Subcutaneous adipose tissue (tissue), 4 donors: ENCODE results near the gene RNF151. TPM values are rescaled to one million over a fixed set of nuclear protein-coding genes. Genes with fewer than 3 reads are reported as not detected.

Experiments used
- CTCF ChIP-seq: fragments of 450-650 bp; IDR thresholded peaks from one replicate; pipeline ENCODE4 v1.5.1; 2016; ENCODE audit warnings: low read depth, mild to moderate bottlenecking, control low read depth, antibody characterized with exemption, moderate library complexity
- total RNA-seq, 4 donors: library from RNA; depleted of rRNA; stranded (reverse); fragments of >200 nt; gene quantifications; one replicate each; pipeline ENCODE4 v1.1.0, GENCODE V29; 2016

Gene RNF151
- total RNA-seq, 4 donors from 2014 or later = not detected

- no peak for TF ChIP-seq CTCF
These were observed 34.3 kb upstream of the RNF151 start for GRCh38 chr16:1932050-1933028.

GRCh38 chr16:1933097-1933661 is 33.5 kb upstream of the RNF151 start:
- no peak for TF ChIP-seq CTCF

GRCh38 chr16:1936945-1937479 is 29.6 kb upstream of the RNF151 start:
- TF ChIP-seq CTCF = no peak

GRCh38 chr16:1938316-1938715 is 28.3 kb upstream of the RNF151 start:
- TF ChIP-seq CTCF = no peak

GRCh38 chr16:1938910-1939309 is 27.7 kb upstream of the RNF151 start:
- no peak for TF ChIP-seq CTCF

- TF ChIP-seq CTCF = no peak
These were observed 26.1 kb upstream of the RNF151 start for GRCh38 chr16:1940273-1941161.
